HepG2 (cell line): ENCODE results near the gene TRIM62. TPM values are rescaled to one million over a fixed set of nuclear protein-coding genes. Genes with fewer than 3 reads are reported as not detected.

Experiments used
- ATAC-seq: fragments of 200-7000 bp; cut with Tn5 transposase; 3 replicates; pipeline ENCODE4 v1.9.1; 2020; ENCODE audit warnings: mild to moderate bottlenecking, moderate library complexity
- BruUV-seq: library from RNA; stranded (reverse); fragments of 400-500 nt; replicated peaks from 2 replicates; lab custom pipeline; 2021; lab: Mats Ljungman, UMichigan
- CTCF ChIA-PET: fragments of 300-600 bp; formaldehyde crosslinking; extraction: SDS; loops from one replicate; lab custom pipeline; 2021; ENCODE audit warnings: low total read pairs, inconsistent platforms, low intra/inter-chr PET ratio; lab: Yijun Ruan, JAX
- POLR2A ChIA-PET: fragments of 350-600 bp; sonication (Branson Sonifier 250); formaldehyde crosslinking; loops from one replicate; lab custom pipeline; 2020; ENCODE audit warnings: antibody characterized with exemption, inconsistent platforms; lab: Yijun Ruan, JAX
- DNase-seq: peaks from one replicate; pipeline ENCODE4 v3.0.0-alpha.2; 2015; ENCODE audit warnings: low spot score
- FAIRE-seq: peaks from 3 replicates; lab custom pipeline; 2011; peaks lifted over from hg19 to GRCh38; lab: Jason Lieb, UNC
- H2AFZ ChIP-seq: one replicate; pipeline ENCODE4 v1.6.1; 2011; ENCODE audit warnings: low read length, inconsistent platforms
- H3K27ac ChIP-seq: fragments of 300-600 bp; 3 replicates; pipeline ENCODE4 v1.8.0; 2011; ENCODE audit warnings: mixed run types, mild to moderate bottlenecking, mixed read lengths, low read length, inconsistent platforms; ENCODE audit not compliant: insufficient read depth; ENCODE audit errors: extremely low read length
- H3K27me3 ChIP-seq, 2 experiments: fragments of 200-600 bp in 1 of 2; 2 replicates in 1 of 2; 3 replicates in 1 of 2; pipeline versions ENCODE4 v1.6.0 to v1.8.0; 2011; ENCODE audit warnings: low read length in 2 of 2, mild to moderate bottlenecking in 2 of 2, moderate library complexity in 2 of 2, inconsistent platforms in 1 of 2; ENCODE audit not compliant: insufficient read depth in 2 of 2, control insufficient read depth in 1 of 2
- H3K36me3 ChIP-seq, 2 experiments: fragments of 200-600 bp in 1 of 2; replicated peaks in 1 of 2; 2 replicates in 1 of 2; 3 replicates in 1 of 2; pipeline versions ENCODE4 v1.5.1 to v1.8.0; 2011; ENCODE audit warnings: low read length in 2 of 2, inconsistent platforms in 1 of 2; ENCODE audit not compliant: insufficient read depth in 2 of 2, control insufficient read depth in 1 of 2
- H3K4me1 ChIP-seq: 2 replicates; pipeline ENCODE4 v1.5.1; 2012; ENCODE audit warnings: low read length, inconsistent platforms; ENCODE audit not compliant: insufficient read depth
- H3K4me2 ChIP-seq: 2 replicates; pipeline ENCODE4 v1.6.0; 2011; ENCODE audit warnings: low read depth, low read length, inconsistent platforms
- H3K4me3 ChIP-seq, 3 experiments: fragments of 200-600 bp in 1 of 3; sonication (generic), shearing (Covaris generic) in 1 of 3; replicated peaks in 1 of 3; 2 replicates each; pipeline ENCODE4 v1.5.1; 2011 to 2016; ENCODE audit warnings: low read length in 3 of 3, inconsistent platforms in 2 of 3, low read depth in 2 of 3, mild to moderate bottlenecking in 2 of 3, control low read depth in 1 of 3, mixed read lengths in 1 of 3; ENCODE audit not compliant: insufficient read depth in 1 of 3
- H3K79me2 ChIP-seq: one replicate; pipeline ENCODE4 v1.6.1; 2011; ENCODE audit warnings: low read length, inconsistent platforms; ENCODE audit not compliant: insufficient read depth
- H3K9ac ChIP-seq: 2 replicates; pipeline ENCODE4 v1.6.0; 2011; ENCODE audit warnings: mild to moderate bottlenecking, low read depth, low read length, inconsistent platforms; ENCODE audit not compliant: insufficient read depth
- H3K9me3 ChIP-seq: 2 replicates; pipeline ENCODE4 v1.5.1; 2012; ENCODE audit warnings: mild to moderate bottlenecking, low read length
- H4K20me1 ChIP-seq: 2 replicates; pipeline ENCODE4 v1.6.0; 2011; ENCODE audit warnings: inconsistent platforms, mild to moderate bottlenecking, low read length, moderate library complexity; ENCODE audit not compliant: insufficient read depth
- ARID2 ChIP-seq: sonication (generic); formaldehyde crosslinking; IDR thresholded peaks from 2 replicates; pipeline ENCODE4 v1.8.1; 2022; ENCODE audit warnings: mild to moderate bottlenecking, missing genetic modification reagents, borderline replicate concordance
- CREM ChIP-seq, 2 experiments: sonication (generic) in 1 of 2; formaldehyde crosslinking in 1 of 2; IDR thresholded peaks; 2 replicates each; pipeline versions ENCODE4 v1.4.0 to v1.6.1; 2016 to 2020; ENCODE audit warnings: antibody characterized with exemption in 1 of 2, mild to moderate bottlenecking in 1 of 2, missing genetic modification reagents in 1 of 2
- EP300 ChIP-seq, 3 experiments: sonication (generic) in 1 of 3; formaldehyde crosslinking in 1 of 3; IDR thresholded peaks; 2 replicates each; pipeline versions ENCODE4 v1.5.1 to v1.6.1; 2011 to 2020; ENCODE audit warnings: low read depth in 2 of 3, low read length in 2 of 3, borderline replicate concordance in 1 of 3, improper control_type of control experiment in 1 of 3, mild to moderate bottlenecking in 1 of 3, missing genetic modification reagents in 1 of 3, moderate library complexity in 1 of 3
- IKZF1 ChIP-seq: fragments of 450-650 bp; IDR thresholded peaks from 2 replicates; pipeline ENCODE4 v1.7.1; 2016
- RBM22 ChIP-seq: fragments of 200-400 bp; formaldehyde crosslinking; optimal IDR thresholded peaks from 2 replicates; pipeline ENCODE3; 2017; ENCODE audit warnings: mild to moderate bottlenecking, low read length, moderate library complexity
- ZIK1 ChIP-seq: sonication (generic); formaldehyde crosslinking; IDR thresholded peaks from 2 replicates; pipeline ENCODE4 v1.5.0; 2020; ENCODE audit warnings: mild to moderate bottlenecking, low read depth, missing genetic modification reagents, borderline replicate concordance
- ZMYM3 ChIP-seq: sonication (generic); formaldehyde crosslinking; IDR thresholded peaks from 2 replicates; pipeline ENCODE4 v1.5.1; 2020; ENCODE audit warnings: mild to moderate bottlenecking, missing genetic modification reagents
- ZNF598 ChIP-seq: sonication (generic); formaldehyde crosslinking; IDR thresholded peaks from 2 replicates; pipeline ENCODE4 v1.5.1; 2020; ENCODE audit warnings: mild to moderate bottlenecking, missing genetic modification reagents, borderline replicate concordance
- ZNF678 ChIP-seq: sonication (generic); formaldehyde crosslinking; IDR thresholded peaks from 2 replicates; pipeline ENCODE4 v1.4.0; 2020; ENCODE audit warnings: mild to moderate bottlenecking, missing genetic modification reagents
- WGBS: methylation state at CpG from one replicate; pipeline ENCODE4 v1.1.6; 2017; ENCODE audit warnings: low lambda C conversion rate; 5-methylcytosine and 5-hydroxymethylcytosine counted together
- in situ Hi-C: cut with HindIII; loops from 2 replicates; pipeline ENCODE4 v1.10.0; 2017; ENCODE audit warnings: low pct_unique_long_range_greater_than_20kb; ENCODE audit not compliant: extremely low pct_ligation_motif_present
- intact Hi-C: fragments of 100-400 bp; cut with micrococcal nuclease; formaldehyde crosslinking; loops from one replicate; pipeline ENCODE4 v1.10.0; 2022; ENCODE audit not compliant: unreplicated experiment
- polyA plus RNA-seq, 8 experiments: library from polyadenylated mRNA; depleted of rRNA in 3 of 8; stranded (reverse) in 7 of 8; unstranded in 1 of 8; fragments of >200 nt; fragmentation: Illumina TruSeq in 4 of 8; extraction: Trizol in 4 of 8; gene quantifications; 2 replicates each; pipeline versions ENCODE4 v1.2.1 to v1.2.3, GENCODE V29; 2011 to 2016; ENCODE audit warnings: low read depth in 4 of 8, missing spikeins in 1 of 8, mixed read lengths in 1 of 8; ENCODE audit not compliant: insufficient read depth in 1 of 8
- total RNA-seq, 5 experiments: library from RNA; depleted of rRNA; stranded (reverse); fragments of >200 nt; fragmentation: Illumina TruSeq; extraction: Trizol; gene quantifications; 2 replicates each; pipeline ENCODE4 v1.2.3, GENCODE V29; 2016; ENCODE audit warnings: low read depth in 1 of 5
- TF ChIP-seq, protein P1 (sequence below): sonication (generic); formaldehyde crosslinking; IDR thresholded peaks from 2 replicates; pipeline ENCODE4 v1.5.0; 2020; ENCODE audit warnings: mild to moderate bottlenecking, missing genetic modification reagents, moderate library complexity
- TF ChIP-seq, protein P2 (sequence below): sonication (generic); formaldehyde crosslinking; IDR thresholded peaks from 2 replicates; pipeline ENCODE4 v1.8.1; 2023; ENCODE audit warnings: mild to moderate bottlenecking, inconsistent platforms, moderate library complexity, missing genetic modification reagents, borderline replicate concordance
- TF ChIP-seq, protein P3 (sequence below): sonication (generic); formaldehyde crosslinking; IDR thresholded peaks from 2 replicates; pipeline ENCODE4 v1.5.0; 2020; ENCODE audit warnings: missing genetic modification reagents, mild to moderate bottlenecking, borderline replicate concordance

TRIM62 gene
- total and polyA plus RNA-seq, 2 of the 13 experiments (the other 11 are each of a cell fraction or from before 2014, with no cell fraction given) = 0.53 to 0.57 TPM

DNA sequence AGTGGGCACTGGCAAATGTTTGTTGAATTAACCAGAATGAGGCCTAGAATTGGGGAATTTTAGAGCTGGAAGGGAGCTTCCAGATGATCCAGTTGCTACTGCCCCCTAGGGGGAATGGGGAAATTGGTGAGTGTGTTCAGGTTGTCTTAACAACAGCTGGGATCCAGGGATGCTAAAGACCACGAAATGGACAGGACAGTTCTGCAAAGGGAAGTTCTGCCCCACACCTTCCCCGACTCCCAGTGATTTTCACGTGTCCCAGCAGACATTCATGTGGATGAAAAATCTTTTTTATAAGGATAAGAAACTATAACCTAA lies 33.9 kb downstream of the TRIM62 start:
- DNase-seq = peak; percentile 19
- ATAC-seq = peak; percentile 21; the same call in 1 of the 3 replicates
- Histone ChIP-seq H3K27ac (no peak overlapping the region), H3K9me3 (no peaks in the 10 kb centered on the region), H3K27me3 (no peaks in the 10 kb centered on the region; a peak in 1 of 5 replicates), H3K4me1 (peaks cover 3% of the 10 kb centered on the region), H4K20me1 (no peaks in the 10 kb centered on the region), H3K4me2 (no peak overlapping the region), H3K79me2 (no peaks in the 10 kb centered on the region), H3K4me3 (no peak overlapping the region), H3K9ac (no peak overlapping the region), H3K36me3 (no peaks in the 10 kb centered on the region; a peak in 1 of 5 replicates), H2AFZ (no peak overlapping the region)
- in situ Hi-C loops (no loop called here), intact Hi-C loops (no loop called here)
- BruUV-seq = no TSS peak
- POLR2A ChIA-PET = no interaction called here
- TF ChIP-seq, protein P1, sequence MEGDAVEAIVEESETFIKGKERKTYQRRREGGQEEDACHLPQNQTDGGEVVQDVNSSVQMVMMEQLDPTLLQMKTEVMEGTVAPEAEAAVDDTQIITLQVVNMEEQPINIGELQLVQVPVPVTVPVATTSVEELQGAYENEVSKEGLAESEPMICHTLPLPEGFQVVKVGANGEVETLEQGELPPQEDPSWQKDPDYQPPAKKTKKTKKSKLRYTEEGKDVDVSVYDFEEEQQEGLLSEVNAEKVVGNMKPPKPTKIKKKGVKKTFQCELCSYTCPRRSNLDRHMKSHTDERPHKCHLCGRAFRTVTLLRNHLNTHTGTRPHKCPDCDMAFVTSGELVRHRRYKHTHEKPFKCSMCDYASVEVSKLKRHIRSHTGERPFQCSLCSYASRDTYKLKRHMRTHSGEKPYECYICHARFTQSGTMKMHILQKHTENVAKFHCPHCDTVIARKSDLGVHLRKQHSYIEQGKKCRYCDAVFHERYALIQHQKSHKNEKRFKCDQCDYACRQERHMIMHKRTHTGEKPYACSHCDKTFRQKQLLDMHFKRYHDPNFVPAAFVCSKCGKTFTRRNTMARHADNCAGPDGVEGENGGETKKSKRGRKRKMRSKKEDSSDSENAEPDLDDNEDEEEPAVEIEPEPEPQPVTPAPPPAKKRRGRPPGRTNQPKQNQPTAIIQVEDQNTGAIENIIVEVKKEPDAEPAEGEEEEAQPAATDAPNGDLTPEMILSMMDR (CRISPR knock-in tag) = peak; percentile 40
- TF ChIP-seq RBM22 (peak; percentile 15), EP300 (IDR thresholded peaks at IDR 0.05; ENCODE audit: low read depth in 2 of 2, low read length in 2 of 2) (no peak), EP300 (CRISPR knock-in tag; IDR thresholded peaks at IDR 0.05; ENCODE audit: borderline replicate concordance) (no peak), CREM (IDR thresholded peaks at IDR 0.05) (no peak), CREM (CRISPR knock-in tag; IDR thresholded peaks at IDR 0.05) (no peak)
- 55% methylated on average over 3 of the region's 3 CpGs for WGBS
- peak; percentile 34 for FAIRE-seq
- CTCF ChIA-PET = no interaction called here

DNA sequence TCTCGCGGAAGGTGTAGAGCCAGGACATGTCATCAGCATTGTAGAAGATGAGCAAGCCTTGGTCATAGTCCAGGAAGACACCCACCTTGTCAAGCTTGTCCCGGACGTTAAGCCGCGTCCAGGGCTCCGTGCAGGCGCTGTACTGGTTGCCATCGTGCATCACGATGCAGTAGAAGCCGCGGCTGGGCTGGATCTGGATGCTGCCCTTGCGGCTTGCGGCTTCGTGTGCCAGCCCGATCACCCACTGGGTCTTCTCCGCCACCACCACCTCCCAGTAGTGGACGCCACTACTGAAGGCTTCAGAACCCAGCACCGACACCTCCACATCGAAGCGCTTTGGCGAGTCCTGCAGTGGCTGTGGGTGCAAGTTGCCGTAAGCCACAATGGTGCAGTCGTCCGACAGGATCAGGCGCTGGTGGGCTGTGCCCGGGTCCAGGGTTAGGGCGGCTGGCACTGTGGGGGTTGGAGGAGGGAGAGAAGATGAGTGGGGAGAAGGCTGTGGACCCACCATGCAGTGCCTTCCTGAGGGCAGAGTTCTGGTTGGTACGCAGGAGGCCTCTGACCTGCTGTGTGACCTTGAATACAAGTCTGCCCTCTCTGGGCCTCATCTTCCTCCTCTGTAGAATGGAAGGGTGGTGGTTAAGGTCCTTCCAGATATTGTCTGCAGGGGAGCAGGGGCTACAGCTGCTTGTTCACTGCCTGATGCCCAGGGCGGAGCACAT lies 34.4 kb downstream of the TRIM62 start:
- no peak overlapping the region for H3K4me3 ChIP-seq
- no peaks in the 10 kb centered on the region for H3K4me1 ChIP-seq
- intact Hi-C loops = no loop called here
- no peaks in the 10 kb centered on the region for H3K79me2 ChIP-seq
- 97% methylated on average over 10 of the region's 30 CpGs for WGBS
- no peak overlapping the region for H3K4me2 ChIP-seq
- CTCF ChIA-PET = no interaction called here
- H3K27ac ChIP-seq = no peak overlapping the region
- no peaks in the 10 kb centered on the region; a peak in 1 of 5 replicates for H3K27me3 ChIP-seq
- H4K20me1 ChIP-seq = no peaks in the 10 kb centered on the region
- no peak overlapping the region for H2AFZ ChIP-seq
- in situ Hi-C loops = no loop called here
- H3K36me3 ChIP-seq = no peaks in the 10 kb centered on the region; a peak in 1 of 5 replicates
- no peaks in the 10 kb centered on the region for H3K9me3 ChIP-seq
- no peak for ATAC-seq
- BruUV-seq = no TSS peak
- POLR2A ChIA-PET = no interaction called here
- no peak overlapping the region for H3K9ac ChIP-seq
- FAIRE-seq = no peak
- DNase-seq = no peak
- TF ChIP-seq, protein P2, sequence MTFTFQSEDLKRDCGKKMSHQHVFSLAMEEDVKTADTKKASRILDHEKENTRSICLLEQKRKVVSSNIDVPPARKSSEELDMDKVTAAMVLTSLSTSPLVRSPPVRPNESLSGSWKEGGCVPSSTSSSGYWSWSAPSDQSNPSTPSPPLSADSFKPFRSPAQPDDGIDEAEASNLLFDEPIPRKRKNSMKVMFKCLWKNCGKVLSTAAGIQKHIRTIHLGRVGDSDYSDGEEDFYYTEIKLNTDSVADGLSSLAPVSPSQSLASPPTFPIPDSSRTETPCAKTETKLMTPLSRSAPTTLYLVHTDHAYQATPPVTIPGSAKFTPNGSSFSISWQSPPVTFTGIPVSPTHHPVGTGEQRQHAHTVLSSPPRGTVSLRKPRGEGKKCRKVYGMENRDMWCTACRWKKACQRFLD = no peak
- TF ChIP-seq, protein P3, sequence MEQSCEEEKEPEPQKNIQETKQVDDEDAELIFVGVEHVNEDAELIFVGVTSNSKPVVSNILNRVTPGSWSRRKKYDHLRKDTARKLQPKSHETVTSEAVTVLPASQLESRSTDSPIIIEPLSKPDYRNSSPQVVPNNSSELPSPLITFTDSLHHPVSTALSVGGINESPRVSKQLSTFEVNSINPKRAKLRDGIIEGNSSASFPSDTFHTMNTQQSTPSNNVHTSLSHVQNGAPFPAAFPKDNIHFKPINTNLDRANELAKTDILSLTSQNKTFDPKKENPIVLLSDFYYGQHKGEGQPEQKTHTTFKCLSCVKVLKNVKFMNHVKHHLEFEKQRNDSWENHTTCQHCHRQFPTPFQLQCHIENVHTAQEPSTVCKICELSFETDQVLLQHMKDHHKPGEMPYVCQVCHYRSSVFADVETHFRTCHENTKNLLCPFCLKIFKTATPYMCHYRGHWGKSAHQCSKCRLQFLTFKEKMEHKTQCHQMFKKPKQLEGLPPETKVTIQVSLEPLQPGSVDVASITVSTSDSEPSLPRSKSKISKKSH (CRISPR knock-in tag) = no peak
- 0 out of 2 replicates have a peak, but pooled peaks have one; percentile 12 for TF ChIP-seq ZMYM3 (CRISPR knock-in tag)
- TF ChIP-seq IKZF1 = no peak
- no peak for TF ChIP-seq ZNF678 (CRISPR knock-in tag)
- TF ChIP-seq ZNF598 (CRISPR knock-in tag) = no peak
- TF ChIP-seq ZIK1 (CRISPR knock-in tag) = no peak
- no peak for TF ChIP-seq ARID2 (CRISPR knock-in tag)
